ENCODE results near the gene ST6GALNAC3.

The ST6GALNAC3 gene

GRCh38 chr1:76530953-76531352 lies 456.4 kb downstream of the ST6GALNAC3 start:
- no peak for DNase-seq

- no peak for DNase-seq
These were observed 467.1 kb downstream of the ST6GALNAC3 start for GRCh38 chr1:76541618-76542017.

- no peak for DNase-seq
These were observed 467.8 kb downstream of the ST6GALNAC3 start for GRCh38 chr1:76542359-76542758.

GRCh38 chr1:76543495-76543894 lies 468.9 kb downstream of the ST6GALNAC3 start:
- DNase-seq, result no peak

- DNase-seq, result no peak
These were observed 471.9 kb downstream of the ST6GALNAC3 start for GRCh38 chr1:76546354-76546933.

GRCh38 chr1:76547916-76548315 lies 473.4 kb downstream of the ST6GALNAC3 start:
- no peak for DNase-seq

GRCh38 chr1:76548513-76549100 lies 474.1 kb downstream of the ST6GALNAC3 start:
- DNase-seq, result no peak

GRCh38 chr1:76554283-76554682 lies 479.7 kb downstream of the ST6GALNAC3 start:
- DNase-seq, result no peak

- no peak for DNase-seq
These were observed 487.7 kb downstream of the ST6GALNAC3 start for GRCh38 chr1:76562292-76562691.

GRCh38 chr1:76568573-76569238 lies 494.2 kb downstream of the ST6GALNAC3 start:
- DNase-seq, result no peak

- no peak for DNase-seq
These were observed 496.7 kb downstream of the ST6GALNAC3 start for GRCh38 chr1:76571248-76571647.

GRCh38 chr1:76572229-76572628 lies 497.7 kb downstream of the ST6GALNAC3 start:
- no peak for DNase-seq

- DNase-seq, result no peak
These were observed 502.5 kb downstream of the ST6GALNAC3 start for GRCh38 chr1:76576876-76577524.

- no peak for DNase-seq
These were observed 503.1 kb downstream of the ST6GALNAC3 start for GRCh38 chr1:76577525-76578185.

- DNase-seq, result no peak
These were observed 505.7 kb downstream of the ST6GALNAC3 start for GRCh38 chr1:76580206-76580605.

GRCh38 chr1:76581712-76582111 lies 507.2 kb downstream of the ST6GALNAC3 start:
- DNase-seq, result no peak

GRCh38 chr1:76583235-76583868 lies 508.8 kb downstream of the ST6GALNAC3 start:
- no peak for DNase-seq

- DNase-seq, result no peak
These were observed 509.4 kb downstream of the ST6GALNAC3 start for GRCh38 chr1:76583875-76584477.

GRCh38 chr1:76585980-76586674 lies 511.6 kb downstream of the ST6GALNAC3 start:
- DNase-seq, result no peak

GRCh38 chr1:76587212-76587611 lies 512.7 kb downstream of the ST6GALNAC3 start:
- no peak for DNase-seq

GRCh38 chr1:76591461-76591860 lies 516.9 kb downstream of the ST6GALNAC3 start:
- DNase-seq, result no peak

- DNase-seq, result no peak
These were observed 517.4 kb downstream of the ST6GALNAC3 start for GRCh38 chr1:76591963-76592362.
